SU-DHL-6 (cell line): ENCODE data around the gene ANKRD22.

Experiments
- H2AFZ ChIP-seq: fragments of 200-600 bp; sonication (generic); 2 replicates; pipeline ENCODE4 v1.6.1; 2014; ENCODE audit warnings: low read depth, mild to moderate bottlenecking, moderate library complexity, mixed read lengths, antibody characterized with exemption, low read length; ENCODE audit not compliant: severe bottlenecking
- H3F3A ChIP-seq: fragments of 200-600 bp; shearing (Covaris generic); 2 replicates; pipeline ENCODE4 v1.6.0; 2016; ENCODE audit warnings: antibody characterized with exemption, mild to moderate bottlenecking; ENCODE audit not compliant: insufficient read depth
- H3K27ac ChIP-seq: fragments of 200-600 bp; sonication (generic); 2 replicates; pipeline ENCODE4 v1.5.1; 2016; ENCODE audit warnings: low read depth, mild to moderate bottlenecking, low read length, moderate library complexity, mixed read lengths
- H3K27me3 ChIP-seq: fragments of 200-600 bp; sonication (generic), shearing (Covaris generic); 2 replicates; pipeline ENCODE4 v1.6.0; 2014; ENCODE audit warnings: mild to moderate bottlenecking, low read length
- H3K36me3 ChIP-seq: fragments of 200-600 bp; sonication (generic); 2 replicates; pipeline ENCODE4 v1.6.1; 2014; ENCODE audit warnings: mild to moderate bottlenecking, low read length, mixed read lengths
- H3K4me2 ChIP-seq: fragments of 300-600, 200-600 bp; shearing (Covaris generic), sonication (generic); 2 replicates; pipeline ENCODE4 v1.6.0; 2014; ENCODE audit warnings: low read length, low read depth, mild to moderate bottlenecking; ENCODE audit not compliant: poor library complexity, severe bottlenecking
- H3K4me3 ChIP-seq: fragments of 200-600 bp; sonication (generic); 2 replicates; pipeline ENCODE4 v1.5.1; 2014; ENCODE audit warnings: antibody characterized with exemption, low read length, mild to moderate bottlenecking, mixed read lengths; ENCODE audit not compliant: insufficient read depth, poor library complexity, severe bottlenecking
- H3K79me2 ChIP-seq: fragments of 200-600 bp; sonication (generic); 2 replicates; pipeline ENCODE4 v1.6.1; 2014; ENCODE audit warnings: mild to moderate bottlenecking, low read length, moderate library complexity; ENCODE audit not compliant: insufficient read depth
- H3K9ac ChIP-seq: fragments of 200-600 bp; sonication (generic); 2 replicates; pipeline ENCODE4 v1.7.0; 2014; ENCODE audit warnings: mild to moderate bottlenecking, low read length
- H3K9me2 ChIP-seq: fragments of 200-600 bp; sonication (generic); replicated peaks from 2 replicates; pipeline ENCODE4 v1.6.1; 2014; ENCODE audit warnings: low read length; ENCODE audit not compliant: insufficient read depth
- H3K9me3 ChIP-seq: fragments of 200-600 bp; sonication (generic); 2 replicates; pipeline ENCODE4 v1.6.1; 2014; ENCODE audit warnings: low read length, mixed read lengths; ENCODE audit not compliant: insufficient read depth
- H4K20me1 ChIP-seq: fragments of 200-600 bp; sonication (generic); 2 replicates; pipeline ENCODE4 v1.6.1; 2014; ENCODE audit warnings: low read depth, mild to moderate bottlenecking, antibody characterized with exemption, low read length, moderate library complexity, mixed read lengths
- CTCF ChIP-seq: fragments of 200-600 bp; sonication (generic); IDR thresholded peaks from one replicate; pipeline ENCODE4 v1.5.1; 2017; ENCODE audit warnings: antibody characterized with exemption, mild to moderate bottlenecking, low read length, moderate library complexity; ENCODE audit not compliant: insufficient read depth, poor library complexity, severe bottlenecking
- EZH2phosphoT487 ChIP-seq: fragments of 200-600 bp; sonication (generic), shearing (Covaris generic); conservative IDR thresholded peaks from 2 replicates; pipeline ENCODE4 v1.6.1; 2018; ENCODE audit warnings: mild to moderate bottlenecking, antibody characterized with exemption, low read length, moderate library complexity, mixed read lengths

ANKRD22 gene

DNA sequence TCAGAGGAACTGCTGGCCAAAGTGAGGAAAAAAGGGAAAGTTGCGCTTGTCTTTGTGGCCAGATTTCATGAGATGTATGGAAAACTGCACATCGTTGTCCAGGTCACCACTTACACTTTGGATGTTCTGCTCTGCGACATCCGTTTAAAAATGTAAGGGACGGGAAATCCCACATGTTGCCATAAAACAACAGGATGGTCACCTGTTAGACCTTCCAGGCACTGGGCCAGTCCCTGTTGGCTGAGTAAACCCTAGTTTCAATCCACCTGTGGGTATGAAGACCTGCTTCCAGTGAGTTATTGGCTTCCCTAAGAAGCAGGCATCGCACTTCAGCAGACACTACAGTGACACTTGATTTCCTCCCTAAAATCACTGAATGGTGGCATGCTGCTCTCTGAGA, 25.7 kb upstream of the ANKRD22 start:
- Histone ChIP-seq H3K27ac (no peak overlapping the region), H3K36me3 (no peaks in the 10 kb centered on the region), H3K9me2 (no peaks in the 10 kb centered on the region), H3F3A (peaks cover 13% of the 10 kb centered on the region), H3K9ac (no peak overlapping the region), H2AFZ (no peak overlapping the region), H3K4me3 (no peak overlapping the region), H3K9me3 (no peaks in the 10 kb centered on the region), H3K27me3 (no peaks in the 10 kb centered on the region), H4K20me1 (no peaks in the 10 kb centered on the region), H3K79me2 (peaks cover 15% of the 10 kb centered on the region; the same call in 1 of the 2 replicates), H3K4me2 (no peak overlapping the region)
- no peak for TF ChIP-seq EZH2phosphoT487
- TF ChIP-seq CTCF = no peak

- Histone ChIP-seq H3K4me2 (no peak overlapping the region), H3K4me3 (no peak overlapping the region), H3K9ac (no peak overlapping the region), H3K79me2 (no peaks in the 10 kb centered on the region), H3K27ac (no peak overlapping the region), H3K36me3 (no peaks in the 10 kb centered on the region), H3F3A (peaks cover 9% of the 10 kb centered on the region), H4K20me1 (no peaks in the 10 kb centered on the region), H3K9me3 (no peaks in the 10 kb centered on the region), H2AFZ (no peak overlapping the region), H3K9me2 (no peaks in the 10 kb centered on the region), H3K27me3 (no peaks in the 10 kb centered on the region)
- TF ChIP-seq CTCF (no peak), EZH2phosphoT487 (no peak)
These were observed 23.4 kb upstream of the ANKRD22 start for GRCh38 chr10:88875081-88875480.

DNA sequence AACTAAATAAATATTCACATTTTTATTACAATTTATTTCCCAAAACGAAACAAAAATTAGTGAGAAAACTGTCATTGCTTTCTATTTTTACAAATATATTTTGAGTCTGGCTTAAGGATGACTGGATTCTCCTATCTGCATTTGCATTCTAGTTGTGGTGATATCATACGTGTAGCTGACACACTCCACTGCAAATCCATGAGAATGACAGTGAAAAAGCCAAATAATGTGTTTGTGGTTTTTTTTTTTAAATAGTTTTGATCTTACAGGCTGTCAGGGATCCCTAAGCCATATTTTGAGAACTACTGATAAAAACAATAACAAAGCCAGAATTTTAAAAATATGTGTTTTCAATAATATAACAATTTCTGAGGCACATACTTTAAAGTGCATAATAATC, 22.6 kb upstream of the ANKRD22 start:
- H4K20me1 ChIP-seq = no peaks in the 10 kb centered on the region
- H3K4me2 ChIP-seq = no peak overlapping the region
- H3K27me3 ChIP-seq = no peaks in the 10 kb centered on the region
- H3K9me2 ChIP-seq = no peaks in the 10 kb centered on the region
- H3K4me3 ChIP-seq = no peak overlapping the region
- no peaks in the 10 kb centered on the region for H3K36me3 ChIP-seq
- no peak overlapping the region for H3K27ac ChIP-seq
- H3K79me2 ChIP-seq = no peaks in the 10 kb centered on the region
- H3F3A ChIP-seq = peaks cover 3% of the 10 kb centered on the region
- H3K9me3 ChIP-seq = no peaks in the 10 kb centered on the region
- no peak for TF ChIP-seq EZH2phosphoT487
- no peak for TF ChIP-seq CTCF
- H2AFZ ChIP-seq = no peak overlapping the region
- H3K9ac ChIP-seq = no peak overlapping the region
